Measurements from ENCODE around the gene ZNF382. TPM values are rescaled to one million over a fixed set of nuclear protein-coding genes. Genes with fewer than 3 reads are reported as not detected.

The ZNF382 gene
- total RNA-seq = 3.8 and 10.7 TPM in 2 replicates

GRCh38 chr19:36605101-36605876, at the start of gene ZNF382:
TSS of gene ZNF382 (plus strand) at chr19:36605313. CDS start at chr19:36609915, 4,602 bp downstream.

GRCh38 chr19:36573020-36573894, 31.9 kb upstream of the ZNF382 start, which contains the start of gene ZNF529:
TSS of gene ZNF529 (minus strand) at chr19:36573292. CDS start at chr19:36572346, 946 bp downstream.

Other genes starting within 250 kb of the ZNF382 start
- 1.9 and 5.1 TPM in 2 replicates for gene ZFP14, start 226.1 kb upstream of the ZNF382 start, total RNA-seq
- 7.7 and 10.1 TPM in 2 replicates for gene ZFP82, start 186.7 kb upstream of the ZNF382 start, total RNA-seq
- gene ZNF566, start 115.8 kb upstream of the ZNF382 start, total RNA-seq = 8.4 and 12.4 TPM in 2 replicates
- gene ZNF260, start 77.0 kb upstream of the ZNF382 start, total RNA-seq = 9.2 and 15.5 TPM in 2 replicates
- gene ZNF529, start 32.0 kb upstream of the ZNF382 start, total RNA-seq = 8.6 and 11.6 TPM in 2 replicates
- gene ZNF461, start 61.5 kb downstream of the ZNF382 start, total RNA-seq = 11.3 and 12.5 TPM in 2 replicates
- gene ZNF567, start 82.3 kb downstream of the ZNF382 start, total RNA-seq = 5.6 and 5.9 TPM in 2 replicates
- 6.2 and 6.7 TPM in 2 replicates for gene ZNF850, start 167.5 kb downstream of the ZNF382 start, total RNA-seq
- 9.2 and 14.4 TPM in 2 replicates for gene ZNF790, start 233.1 kb downstream of the ZNF382 start, total RNA-seq
- gene ZNF345, start 245.6 kb downstream of the ZNF382 start, total RNA-seq = 1.2 and 1.7 TPM in 2 replicates

All from regular cardiac myocyte (primary cell).